ENCODE measurements around the gene EEPD1. TPM values are rescaled to one million over a fixed set of nuclear protein-coding genes. Genes with fewer than 3 reads are reported as not detected.
A peak's percentile ranks its signal among the peaks of the same experiment; 100 is the strongest.

EEPD1 gene
- total RNA-seq, 1 donor from 2014 or later = 14.0 TPM

DNA sequence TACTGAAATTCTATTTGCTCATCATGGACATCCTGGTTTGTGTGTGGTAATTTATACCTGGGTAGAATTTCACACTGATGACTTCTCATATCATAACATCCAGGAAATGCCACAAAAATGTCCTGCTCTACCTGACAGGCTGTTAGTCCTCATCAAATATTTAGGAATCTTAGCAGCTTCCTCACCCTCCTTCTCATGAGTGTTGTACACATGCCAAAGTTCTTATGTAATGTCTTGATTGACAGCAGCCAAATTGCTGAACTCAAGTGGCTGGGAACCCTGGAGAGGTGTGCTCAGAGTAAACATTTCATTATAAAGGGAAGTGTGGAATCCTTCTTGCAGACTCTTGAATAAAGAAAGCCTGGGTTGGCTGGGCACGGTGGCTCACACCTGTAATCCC is 8.9 kb downstream of the EEPD1 start:
- H3K4me3 ChIP-seq = no peak overlapping the region
- H3K9me3 ChIP-seq = no peaks in the 10 kb centered on the region
- peaks cover 0 to 25% of the 10 kb centered on the region in 2 donors for H3K4me1 ChIP-seq
- H3K36me3 ChIP-seq = no peaks in the 10 kb centered on the region
- no peak for TF ChIP-seq CTCF (IDR thresholded peaks at IDR 0.05)
- no peak overlapping the region for H3K27ac ChIP-seq
- H3K27me3 ChIP-seq = no peaks in the 10 kb centered on the region
- no peak for DNase-seq (ENCODE audit: low spot score in 2 of 2)
- intact Hi-C loops (cut with DNase I) = no loop called here

- no peaks in the 10 kb centered on the region for H3K27me3 ChIP-seq
- TF ChIP-seq CTCF (IDR thresholded peaks at IDR 0.05) = no peak
- H3K36me3 ChIP-seq = no peaks in the 10 kb centered on the region
- H3K4me3 ChIP-seq = no peak overlapping the region
- intact Hi-C loops (cut with DNase I) = no loop called here
- no peak overlapping the region for H3K27ac ChIP-seq
- H3K9me3 ChIP-seq = no peaks in the 10 kb centered on the region
- DNase-seq (ENCODE audit: low spot score in 2 of 2) = no peak
- H3K4me1 ChIP-seq = peaks cover 0 to 2% of the 10 kb centered on the region in 2 donors
Observed at GRCh38 chr7:36165059-36165458, 12.0 kb downstream of the EEPD1 start.

GRCh38 chr7:36165802-36166201 is 12.7 kb downstream of the EEPD1 start:
- Histone ChIP-seq H3K27me3 (no peaks in the 10 kb centered on the region), H3K9me3 (no peaks in the 10 kb centered on the region), H3K4me3 (no peak overlapping the region), H3K36me3 (no peaks in the 10 kb centered on the region), H3K27ac (no peak overlapping the region), H3K4me1 (no peaks in the 10 kb centered on the region)
- intact Hi-C loops (cut with DNase I) = no loop called here
- no peak for DNase-seq (ENCODE audit: low spot score in 2 of 2)
- no peak for TF ChIP-seq CTCF (IDR thresholded peaks at IDR 0.05)

- no peak overlapping the region for H3K4me3 ChIP-seq
Observed at GRCh38 chr7:36167403-36168050, 14.5 kb downstream of the EEPD1 start.

GRCh38 chr7:36171503-36171902 is 18.4 kb downstream of the EEPD1 start:
- Histone ChIP-seq H3K4me1 (peaks cover 5 to 6% of the 10 kb centered on the region in 2 donors), H3K9me3 (no peaks in the 10 kb centered on the region), H3K27ac (no peak overlapping the region), H3K27me3 (no peaks in the 10 kb centered on the region), H3K36me3 (no peaks in the 10 kb centered on the region), H3K4me3 (no peak overlapping the region)
- no peak for DNase-seq (ENCODE audit: low spot score in 2 of 2)
- TF ChIP-seq CTCF (IDR thresholded peaks at IDR 0.05) = no peak
- intact Hi-C loops (cut with DNase I) = no loop called here

More at GRCh38 chr7:36167403-36168050, 14.5 kb downstream of the EEPD1 start:
- no peaks in the 10 kb centered on the region for H3K4me1 ChIP-seq
- no peaks in the 10 kb centered on the region for H3K9me3 ChIP-seq
- no peak overlapping the region for H3K27ac ChIP-seq
- intact Hi-C loops (cut with DNase I) = no loop called here
- TF ChIP-seq CTCF (IDR thresholded peaks at IDR 0.05) = no peak
- DNase-seq (ENCODE audit: low spot score in 2 of 2) = no peak
- H3K27me3 ChIP-seq = no peaks in the 10 kb centered on the region
- no peaks in the 10 kb centered on the region for H3K36me3 ChIP-seq

GRCh38 chr7:36175886-36176285 is 22.8 kb downstream of the EEPD1 start:
- Histone ChIP-seq H3K36me3 (no peaks in the 10 kb centered on the region), H3K27ac (peak overlapping the region; percentile 76 to 83), H3K27me3 (no peaks in the 10 kb centered on the region), H3K4me1 (peaks cover 5 to 9% of the 10 kb centered on the region in 2 donors), H3K9me3 (no peaks in the 10 kb centered on the region), H3K4me3 (peak overlapping the region; percentile 25 to 51)
- TF ChIP-seq CTCF (IDR thresholded peaks at IDR 0.05) = no peak
- peak in 1 of 2 donors; percentile 75 for DNase-seq (ENCODE audit: low spot score in 2 of 2)
- intact Hi-C loops (cut with DNase I) = no loop called here
